Measurements from ENCODE around the gene HTR3A. TPM values are rescaled to one million over a fixed set of nuclear protein-coding genes. Genes with fewer than 3 reads are reported as not detected.
A peak's percentile ranks its signal among the peaks of the same experiment; 100 is the strongest.
"Not testable (repeated sequence)": the region's sequence is repeated elsewhere in the genome, so short reads cannot be mapped to it uniquely, and the experiment has no call there.

The HTR3A gene
- 4.4 TPM for polyA plus RNA-seq (2012; ENCODE audit: insufficient read depth, insufficient read length, low read depth)

DNA sequence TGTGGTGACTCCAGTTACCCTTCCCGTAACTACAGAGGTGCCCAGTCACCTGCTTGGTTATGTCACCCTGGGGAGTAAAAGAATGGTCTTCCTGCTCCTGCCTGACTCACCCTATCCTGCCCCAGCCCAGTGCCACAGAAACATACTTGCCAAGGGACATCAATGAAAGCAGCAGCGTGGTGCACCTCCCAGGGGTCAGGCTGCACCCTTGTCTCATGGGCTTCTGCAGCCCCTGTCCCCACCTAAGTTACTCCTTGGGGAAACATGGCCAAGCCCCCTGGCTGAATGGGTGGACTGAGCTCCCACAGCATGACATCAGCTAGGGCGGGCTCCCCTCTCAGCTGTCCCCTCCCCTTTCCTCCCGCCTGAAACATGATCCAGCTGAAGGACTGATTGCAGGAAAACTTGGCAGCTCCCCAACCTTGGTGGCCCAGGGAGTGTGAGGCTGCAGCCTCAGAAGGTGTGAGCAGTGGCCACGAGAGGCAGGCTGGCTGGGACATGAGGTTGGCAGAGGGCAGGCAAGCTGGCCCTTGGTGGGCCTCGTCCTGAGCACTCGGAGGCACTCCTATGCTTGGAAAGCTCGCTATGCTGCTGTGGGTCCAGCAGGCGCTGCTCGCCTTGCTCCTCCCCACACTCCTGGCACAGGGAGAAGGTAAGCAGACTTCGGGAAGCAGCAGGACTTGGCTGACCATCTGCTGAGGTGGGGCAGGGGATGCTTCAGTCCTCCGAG lies at the start of gene HTR3A:
HTR3A (plus strand) TSS at position 368 of the 730 bp plus-strand sequence; CDS start at position 586, 218 bp downstream.
- H3K4me3 ChIP-seq (ENCODE audit: low read depth, low read length), result no peak within 1 kb of the TSS
- DNase-seq, result peak; percentile 89
- no peaks in the 10 kb centered on the region for H3K36me3 ChIP-seq
- TF ChIP-seq, protein P1, sequence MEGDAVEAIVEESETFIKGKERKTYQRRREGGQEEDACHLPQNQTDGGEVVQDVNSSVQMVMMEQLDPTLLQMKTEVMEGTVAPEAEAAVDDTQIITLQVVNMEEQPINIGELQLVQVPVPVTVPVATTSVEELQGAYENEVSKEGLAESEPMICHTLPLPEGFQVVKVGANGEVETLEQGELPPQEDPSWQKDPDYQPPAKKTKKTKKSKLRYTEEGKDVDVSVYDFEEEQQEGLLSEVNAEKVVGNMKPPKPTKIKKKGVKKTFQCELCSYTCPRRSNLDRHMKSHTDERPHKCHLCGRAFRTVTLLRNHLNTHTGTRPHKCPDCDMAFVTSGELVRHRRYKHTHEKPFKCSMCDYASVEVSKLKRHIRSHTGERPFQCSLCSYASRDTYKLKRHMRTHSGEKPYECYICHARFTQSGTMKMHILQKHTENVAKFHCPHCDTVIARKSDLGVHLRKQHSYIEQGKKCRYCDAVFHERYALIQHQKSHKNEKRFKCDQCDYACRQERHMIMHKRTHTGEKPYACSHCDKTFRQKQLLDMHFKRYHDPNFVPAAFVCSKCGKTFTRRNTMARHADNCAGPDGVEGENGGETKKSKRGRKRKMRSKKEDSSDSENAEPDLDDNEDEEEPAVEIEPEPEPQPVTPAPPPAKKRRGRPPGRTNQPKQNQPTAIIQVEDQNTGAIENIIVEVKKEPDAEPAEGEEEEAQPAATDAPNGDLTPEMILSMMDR (IDR thresholded peaks at IDR 0.05; ENCODE audit: low read depth, low read length), result peak; percentile 10
- H3K9me3 ChIP-seq, result no peaks in the 10 kb centered on the region
- peaks cover 30% of the 10 kb centered on the region for H3K4me1 ChIP-seq
- no peaks in the 10 kb centered on the region for H3K27me3 ChIP-seq

DNA sequence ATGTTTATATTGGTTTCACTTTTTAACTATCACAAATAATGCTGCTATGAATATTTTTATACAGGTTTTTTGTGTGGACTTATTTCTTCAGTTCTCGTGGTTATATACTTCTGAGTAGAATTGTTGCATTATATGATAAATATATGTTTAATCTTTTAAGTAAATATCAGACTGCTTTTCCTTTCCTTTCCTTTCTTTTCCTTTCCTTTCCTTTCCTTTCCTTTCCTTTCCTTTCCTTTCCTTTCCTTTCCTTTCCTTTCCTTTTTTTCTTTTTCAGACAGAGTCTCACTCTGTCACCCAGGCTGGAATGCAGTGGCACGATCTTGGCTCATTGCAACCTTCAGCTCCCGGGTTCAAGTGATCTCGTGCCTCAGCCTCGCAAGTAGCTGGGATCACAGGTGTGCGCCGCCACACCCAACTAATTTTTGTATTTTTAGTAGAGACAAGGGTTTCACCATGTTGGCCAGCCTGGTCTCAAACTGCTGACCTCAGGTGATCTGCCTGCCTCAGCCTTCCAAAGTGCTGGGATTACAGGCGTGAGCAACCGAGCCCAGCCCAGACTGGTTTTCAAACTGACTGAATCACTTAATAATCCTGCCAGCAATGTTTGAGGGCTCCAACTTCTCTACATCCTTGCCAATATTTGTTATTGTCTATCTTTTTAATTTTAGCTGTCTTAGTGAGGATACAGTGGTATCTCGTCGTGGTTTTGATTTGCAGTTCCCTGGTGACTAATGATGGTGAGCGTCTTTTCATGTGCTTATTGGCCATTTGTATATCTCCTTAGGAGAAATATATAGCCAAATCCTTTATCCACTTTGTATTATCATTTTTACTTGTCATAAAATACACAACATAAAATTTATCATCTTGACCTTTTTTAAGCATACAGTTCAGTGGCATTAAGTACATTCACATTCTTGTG lies 48.4 kb upstream of the HTR3A start:
- no peaks in the 10 kb centered on the region for H3K9me3 ChIP-seq
- H3K4me3 ChIP-seq (ENCODE audit: low read depth, low read length), result no peak overlapping the region
- H3K27me3 ChIP-seq, result no peaks in the 10 kb centered on the region
- H3K4me1 ChIP-seq, result peaks cover 4% of the 10 kb centered on the region; the same call in 1 of the 2 replicates
- no peak for DNase-seq
- no peaks in the 10 kb centered on the region for H3K36me3 ChIP-seq
- TF ChIP-seq, protein P1 (IDR thresholded peaks at IDR 0.05; ENCODE audit: low read depth, low read length), result no peak

DNA sequence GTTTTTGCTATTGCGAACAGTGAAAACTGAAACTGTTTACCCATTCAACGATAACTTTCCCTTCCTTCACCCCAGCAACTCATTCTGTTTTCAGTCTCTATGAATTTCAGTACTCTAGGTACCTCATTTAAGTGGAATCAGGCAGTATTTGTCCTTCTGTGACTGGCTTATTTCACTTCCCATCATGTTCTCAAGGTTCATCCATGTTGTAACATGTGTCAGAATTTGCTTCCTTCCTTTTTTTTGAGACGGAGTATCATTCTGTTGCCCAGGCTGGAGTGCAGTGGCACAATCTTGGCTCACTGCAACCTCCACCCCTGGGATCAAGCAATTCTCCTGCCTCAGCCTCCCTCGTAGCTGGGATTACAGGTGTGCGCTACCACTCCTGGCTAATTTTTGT lies 46.6 kb upstream of the HTR3A start:
- Histone ChIP-seq H3K27me3 (no peaks in the 10 kb centered on the region), H3K9me3 (no peaks in the 10 kb centered on the region), H3K4me1 (peaks cover 3% of the 10 kb centered on the region; the same call in 1 of the 2 replicates), H3K4me3 (ENCODE audit: low read depth, low read length) (no peak overlapping the region), H3K36me3 (no peaks in the 10 kb centered on the region)
- no peak for DNase-seq
- TF ChIP-seq, protein P1 (IDR thresholded peaks at IDR 0.05; ENCODE audit: low read depth, low read length), result no peak

DNA sequence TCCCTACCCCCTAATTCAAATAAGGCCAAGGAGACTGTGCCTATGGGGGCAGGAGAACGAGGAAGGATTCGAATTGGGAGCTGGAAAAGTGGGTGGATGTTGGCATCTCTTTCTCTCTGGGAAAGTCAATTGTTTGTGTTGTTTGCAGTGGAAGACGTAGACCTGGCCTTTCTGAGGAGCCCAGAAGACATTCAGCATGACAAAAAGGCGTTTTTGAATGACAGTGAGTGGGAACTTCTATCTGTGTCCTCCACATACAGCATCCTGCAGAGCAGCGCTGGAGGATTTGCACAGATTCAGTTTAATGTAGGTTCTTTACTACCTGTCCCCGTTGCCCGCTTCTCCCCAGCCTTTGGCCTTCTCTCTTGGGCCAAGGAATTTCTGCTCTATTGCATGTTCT lies 42.1 kb upstream of the HTR3A start:
- DNase-seq, result no peak
- no peaks in the 10 kb centered on the region for H3K27me3 ChIP-seq
- TF ChIP-seq, protein P1 (IDR thresholded peaks at IDR 0.05; ENCODE audit: low read depth, low read length), result no peak
- no peaks in the 10 kb centered on the region for H3K4me1 ChIP-seq
- H3K4me3 ChIP-seq (ENCODE audit: low read depth, low read length), result no peak overlapping the region
- no peaks in the 10 kb centered on the region for H3K9me3 ChIP-seq
- no peaks in the 10 kb centered on the region for H3K36me3 ChIP-seq

DNA sequence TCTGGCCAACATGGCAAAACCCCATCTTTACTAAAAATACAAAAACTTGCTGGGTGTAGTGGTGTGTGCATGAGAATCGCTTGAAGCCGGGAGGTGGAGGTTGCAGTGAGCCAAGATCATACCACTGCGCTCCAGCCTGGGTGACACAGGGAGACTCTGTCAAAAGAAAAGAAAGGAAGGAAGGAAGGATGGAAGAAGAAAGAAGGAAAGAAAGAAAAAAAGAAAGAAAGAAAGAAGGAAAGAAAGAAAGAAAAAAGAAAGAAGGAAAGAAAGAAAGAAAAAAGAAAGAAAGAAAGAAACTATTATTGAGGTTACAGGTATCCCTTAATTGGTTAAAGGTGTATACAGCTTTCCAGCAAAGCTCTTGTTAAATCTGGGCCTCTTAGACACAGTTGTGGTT lies 40.7 kb upstream of the HTR3A start:
- H3K9me3 ChIP-seq; H3K27me3 ChIP-seq; H3K4me1 ChIP-seq; H3K4me3 ChIP-seq (ENCODE audit: low read depth, low read length); DNase-seq; H3K36me3 ChIP-seq: not testable (repeated sequence)

DNA sequence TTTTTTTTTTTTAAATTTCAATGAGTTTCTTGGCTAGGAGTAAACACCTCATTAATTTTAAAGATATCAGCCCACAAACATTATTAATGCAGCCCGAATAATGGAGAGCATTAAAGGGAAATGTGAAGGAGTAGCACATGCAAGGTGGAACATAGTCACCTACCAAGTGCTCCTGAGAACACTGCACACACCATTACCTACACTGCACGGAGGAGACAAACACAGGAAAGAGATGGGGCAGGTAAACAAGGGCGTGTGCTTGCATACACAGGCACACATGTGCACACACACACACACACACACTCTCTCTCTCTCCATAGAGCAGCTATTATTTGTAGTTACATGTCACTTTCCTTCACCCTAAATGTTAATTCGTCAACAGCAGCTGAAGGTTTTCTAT lies 40.1 kb upstream of the HTR3A start:
- Histone ChIP-seq H3K9me3 (no peaks in the 10 kb centered on the region), H3K4me1 (no peaks in the 10 kb centered on the region), H3K4me3 (ENCODE audit: low read depth, low read length) (no peak overlapping the region), H3K36me3 (no peaks in the 10 kb centered on the region), H3K27me3 (no peaks in the 10 kb centered on the region)
- TF ChIP-seq, protein P1 (IDR thresholded peaks at IDR 0.05; ENCODE audit: low read depth, low read length), result no peak
- no peak for DNase-seq
